ENCODE results near the gene MT1H.

GRCh38 chr16:56623637-56624036 lies 46.0 kb upstream of the MT1H start:
- TF ChIP-seq CTCF (IDR thresholded peaks at IDR 0.05 in 2 of 3, conservative IDR thresholded peaks at IDR 0.05 in 1 of 3; ENCODE audit: insufficient read depth in 2 of 3, low read depth in 1 of 3, low read length in 3 of 3) (no peak), HIVEP1 (CRISPR knock-in tag; IDR thresholded peaks at IDR 0.05) (no peak), POLR2AphosphoS2 (IDR thresholded peaks at IDR 0.05; ENCODE audit: low read length) (no peak), HDAC2 (IDR thresholded peaks at IDR 0.05) (no peak), PKNOX1 (IDR thresholded peaks at IDR 0.05) (no peak), MYC (IDR thresholded peaks at IDR 0.05; ENCODE audit: low read depth, low read length) (no peak), MYC (CRISPR knock-in tag; IDR thresholded peaks at IDR 0.05; ENCODE audit: borderline replicate concordance, low read depth) (no peak), SIN3A (IDR thresholded peaks at IDR 0.05; ENCODE audit: borderline replicate concordance in 2 of 2, control insufficient read depth in 1 of 2, low read depth in 2 of 2, low read length in 2 of 2) (no peak), USF2 (CRISPR knock-in tag; IDR thresholded peaks at IDR 0.05) (no peak), RNF2 (IDR thresholded peaks at IDR 0.05) (no peak), UBTF (IDR thresholded peaks at IDR 0.05; ENCODE audit: borderline replicate concordance in 1 of 2, low read depth in 2 of 2, low read length in 2 of 2) (no peak), ATF2 (CRISPR knock-in tag; IDR thresholded peaks at IDR 0.05) (no peak), TCF7 (IDR thresholded peaks at IDR 0.05; ENCODE audit: borderline replicate concordance) (no peak), HMGXB4 (CRISPR knock-in tag; IDR thresholded peaks at IDR 0.05) (no peak)

All from K562 (cell line).